CD4-positive, alpha-beta T cell treated with Interleukin-21 for 1 hour (primary cell): Measurements from ENCODE around the gene COL4A2.

Experiments used
- DNase-seq: peaks from one replicate; pipeline ENCODE4 v3.0.0-alpha.2; 2020

Gene COL4A2

DNA sequence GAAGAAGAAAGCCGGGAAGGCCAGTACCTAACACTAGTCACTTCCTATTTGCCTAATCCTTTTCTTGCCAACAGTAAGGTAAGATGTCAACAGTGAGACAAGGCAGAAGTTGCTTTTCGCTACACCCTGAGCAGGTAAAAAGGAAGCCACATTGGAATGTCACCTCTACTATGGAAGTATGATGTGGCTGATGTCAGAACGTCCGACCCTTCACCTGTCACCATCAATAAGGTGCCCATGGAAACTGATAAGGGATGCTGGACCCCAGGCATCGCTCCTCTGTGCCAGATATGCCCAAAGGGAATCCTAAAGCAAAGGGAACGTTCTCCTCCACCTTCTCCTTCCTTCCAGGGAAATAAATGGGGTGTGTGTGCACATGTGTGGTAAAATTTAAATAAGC, 34.4 kb upstream of the COL4A2 start:
- no peak for DNase-seq

DNA sequence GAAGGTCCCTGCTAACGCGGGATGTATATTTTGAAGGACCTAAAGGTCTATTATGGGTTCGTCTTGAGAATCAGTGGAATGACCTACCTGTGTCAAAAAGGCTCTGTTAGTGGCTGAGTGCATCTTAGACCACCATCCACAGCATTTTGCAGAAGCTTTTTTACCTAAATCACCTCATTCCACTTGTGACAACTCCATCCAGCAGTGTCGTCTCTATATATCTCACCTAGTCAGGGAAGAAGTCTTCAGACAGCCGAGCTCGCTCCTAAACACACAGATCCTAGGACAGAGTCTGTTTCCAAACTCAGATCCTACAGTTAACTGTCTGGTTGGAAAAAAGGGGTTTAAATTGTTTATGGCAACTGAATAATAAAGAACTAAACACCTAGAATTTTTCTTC, 33.8 kb upstream of the COL4A2 start:
- no peak for DNase-seq

DNA sequence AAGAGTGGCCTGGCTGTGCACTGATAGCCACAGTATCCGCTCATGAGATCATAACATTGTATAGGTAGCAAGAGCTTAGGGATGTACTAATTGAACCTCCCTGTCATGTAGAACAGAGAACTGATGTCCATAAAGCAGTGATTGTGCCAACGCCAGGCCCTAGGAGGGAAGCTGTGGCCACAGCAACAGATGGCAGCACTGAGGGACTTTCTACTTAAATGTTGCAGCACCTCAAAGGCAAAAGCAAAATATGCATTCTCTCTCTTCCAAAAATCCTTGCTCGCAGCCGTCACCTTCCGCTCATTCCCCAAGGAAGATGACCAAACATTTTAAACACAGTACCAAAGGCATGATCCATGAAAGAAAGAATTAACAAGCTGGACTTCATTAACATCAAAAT, 32.4 kb upstream of the COL4A2 start:
- no peak for DNase-seq

DNA sequence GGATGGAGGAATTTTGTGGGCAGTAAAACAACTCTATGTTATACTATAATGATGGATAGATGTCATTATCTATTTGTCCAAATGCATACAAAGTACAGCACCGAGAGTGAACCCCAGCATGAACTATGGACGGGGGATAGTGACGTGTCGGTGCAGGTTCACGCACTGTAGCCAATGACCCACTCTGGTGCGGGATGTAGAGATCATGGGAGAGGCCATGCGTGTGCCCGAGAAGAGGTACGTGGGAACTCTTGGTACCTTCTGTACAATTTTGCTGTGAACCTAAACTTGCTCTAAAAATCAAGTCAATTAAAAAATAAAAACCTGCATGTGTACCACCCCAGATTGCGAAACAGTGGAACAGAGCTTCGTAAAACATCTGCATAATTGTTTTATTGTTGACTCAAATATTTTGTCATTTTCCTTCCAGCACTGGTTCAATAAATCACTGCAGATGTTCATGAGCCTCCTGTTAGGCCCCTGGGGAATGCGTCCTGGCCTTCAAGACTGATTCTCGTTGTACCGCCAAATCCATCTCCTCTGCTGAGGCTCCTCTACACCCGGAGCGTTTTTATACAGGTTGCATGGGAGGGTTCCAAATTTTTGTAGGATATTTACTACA, 31.0 kb upstream of the COL4A2 start:
- no peak for DNase-seq

DNA sequence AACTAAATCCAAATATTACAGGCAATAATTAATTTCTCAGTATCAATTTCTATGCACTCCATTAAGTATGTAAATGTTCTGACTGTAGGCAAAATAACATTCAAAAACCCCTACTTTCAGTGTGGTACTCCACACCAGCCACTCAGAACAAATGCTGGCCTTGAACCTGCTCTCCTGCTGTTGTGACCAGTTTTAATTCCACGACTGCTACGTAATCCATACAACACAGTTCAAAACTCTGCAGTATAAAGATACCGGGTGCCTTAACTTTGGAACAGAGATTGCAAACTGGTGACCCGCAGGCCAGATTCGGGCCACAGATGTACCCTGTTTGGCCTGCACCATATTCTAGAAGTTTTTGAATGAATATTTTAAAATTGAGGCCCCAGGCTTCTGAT, 30.5 kb upstream of the COL4A2 start:
- DNase-seq: no peak

DNA sequence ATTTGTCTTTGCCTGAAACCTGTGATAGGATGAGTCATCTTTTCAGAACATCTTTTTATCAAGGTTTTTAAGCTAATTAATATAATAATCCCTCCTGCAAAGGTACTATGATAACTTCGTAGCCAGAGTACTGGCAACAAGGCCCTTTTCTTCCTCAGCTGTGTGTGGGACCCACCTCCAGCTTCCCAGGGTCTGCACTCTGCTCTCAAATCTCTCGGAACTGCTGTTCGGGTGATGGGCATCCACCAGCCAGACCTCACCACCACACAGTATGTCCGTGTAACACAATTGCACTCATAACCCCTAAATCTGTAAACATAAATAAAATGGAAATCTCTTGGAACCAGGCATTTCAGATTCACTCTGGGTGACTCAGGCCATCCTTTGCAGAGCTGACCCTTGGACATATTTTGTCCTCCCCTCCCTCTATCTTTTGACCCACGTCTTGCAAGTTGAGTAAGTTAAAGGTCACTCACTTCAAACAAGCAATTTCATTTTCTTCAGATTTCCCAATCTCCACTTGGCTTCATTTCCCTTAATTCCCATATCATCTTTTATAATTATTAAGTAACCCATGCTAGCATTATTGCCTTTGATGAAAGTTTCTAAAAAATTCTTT, 29.6 kb upstream of the COL4A2 start:
- no peak for DNase-seq

DNA sequence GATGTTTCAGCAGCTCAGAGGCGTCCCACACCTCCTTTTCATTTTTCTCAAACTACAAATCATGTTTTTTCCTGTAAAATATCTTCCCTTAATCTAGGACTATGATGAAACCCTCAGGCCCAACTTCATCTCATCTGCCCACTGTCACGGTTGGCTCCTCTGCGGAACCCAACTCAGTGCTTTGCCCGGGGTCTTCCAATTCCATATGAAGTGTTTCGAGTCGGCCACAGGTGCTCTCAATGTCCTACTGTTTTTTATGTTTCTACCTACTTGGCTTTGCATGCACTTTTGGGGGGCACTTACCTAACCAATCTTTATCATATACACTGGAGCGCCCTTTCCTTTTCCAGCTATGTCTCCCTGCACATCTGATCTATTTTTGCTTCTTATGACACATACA, 28.2 kb upstream of the COL4A2 start:
- no peak for DNase-seq

DNA sequence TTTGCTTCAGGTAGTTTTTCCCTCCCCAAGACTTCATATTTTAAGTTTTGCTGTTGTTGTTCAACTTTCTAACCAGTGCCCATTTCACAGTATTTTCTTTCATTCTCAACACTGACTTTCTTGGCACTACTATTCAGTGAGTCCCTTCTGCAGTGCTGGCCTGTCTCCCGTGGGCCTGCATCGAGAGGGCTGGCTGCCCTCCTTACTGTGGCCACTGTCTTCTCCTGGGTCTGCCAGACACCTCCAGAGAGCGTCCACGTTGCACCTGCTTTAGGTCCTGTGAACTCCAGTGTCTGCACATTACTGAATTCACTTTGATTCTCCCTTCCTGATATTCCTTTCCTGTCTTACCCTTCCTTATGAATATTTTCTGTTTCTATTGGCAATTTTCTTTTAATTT, 27.4 kb upstream of the COL4A2 start:
- DNase-seq: no peak

DNA sequence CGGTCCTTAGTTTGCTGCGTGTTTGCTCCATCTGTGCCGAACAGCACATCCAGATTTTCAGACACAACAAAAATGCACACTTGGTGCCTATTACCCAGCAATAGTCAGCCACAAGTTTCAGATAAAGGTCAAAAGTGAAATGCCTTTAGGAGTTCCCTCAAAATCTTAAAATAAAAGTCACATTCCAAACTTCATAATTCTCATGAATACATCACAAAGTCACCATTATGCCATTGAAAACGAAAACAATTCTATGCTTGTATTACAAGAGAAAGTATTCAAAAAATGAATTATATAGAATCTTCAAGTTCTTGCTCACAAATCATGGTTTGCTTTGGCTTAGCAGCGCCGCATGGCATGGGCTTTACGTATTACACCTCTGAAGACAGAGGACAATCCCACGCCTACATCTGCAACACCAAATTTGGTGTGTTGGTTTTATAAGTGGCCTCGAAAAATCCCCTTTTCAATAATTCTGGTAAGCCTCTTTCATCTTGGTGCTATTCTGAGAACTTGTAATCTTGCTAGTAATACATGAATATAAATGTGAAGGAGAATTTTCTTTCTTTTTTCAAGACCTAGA, 26.8 kb upstream of the COL4A2 start:
- DNase-seq: no peak

DNA sequence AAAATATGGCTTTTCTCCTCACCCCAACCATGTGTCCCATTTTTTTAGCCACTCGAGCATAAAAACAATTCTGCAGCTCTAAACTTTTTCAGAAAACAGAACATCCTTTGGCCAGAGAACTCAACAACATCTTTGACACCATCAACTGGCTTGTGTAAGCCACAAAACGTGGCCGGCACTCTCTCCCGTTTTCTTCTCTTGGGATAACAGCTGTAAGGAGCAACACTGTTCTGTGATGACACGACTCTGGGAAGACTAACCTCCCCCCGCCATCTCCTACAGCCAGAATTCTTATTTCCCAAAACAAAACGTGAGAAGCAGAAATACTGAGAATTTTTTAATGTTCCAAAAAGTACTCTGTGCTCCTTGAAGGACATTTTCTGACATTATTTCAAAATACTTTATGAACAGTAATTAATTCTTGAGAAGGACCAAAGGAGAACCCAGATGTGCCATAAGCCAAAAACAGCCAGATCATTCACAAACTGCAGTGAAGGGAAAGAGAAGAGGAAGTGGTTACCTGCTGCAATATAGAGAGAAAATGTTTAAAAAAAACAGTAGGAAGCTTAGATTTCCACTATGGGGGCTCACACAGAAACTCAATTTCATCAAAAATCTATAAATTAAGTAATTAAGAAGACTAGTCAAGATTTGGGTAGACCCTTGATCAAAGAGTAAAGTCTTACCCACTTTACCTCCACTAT, 25.9 kb upstream of the COL4A2 start:
- no peak for DNase-seq

DNA sequence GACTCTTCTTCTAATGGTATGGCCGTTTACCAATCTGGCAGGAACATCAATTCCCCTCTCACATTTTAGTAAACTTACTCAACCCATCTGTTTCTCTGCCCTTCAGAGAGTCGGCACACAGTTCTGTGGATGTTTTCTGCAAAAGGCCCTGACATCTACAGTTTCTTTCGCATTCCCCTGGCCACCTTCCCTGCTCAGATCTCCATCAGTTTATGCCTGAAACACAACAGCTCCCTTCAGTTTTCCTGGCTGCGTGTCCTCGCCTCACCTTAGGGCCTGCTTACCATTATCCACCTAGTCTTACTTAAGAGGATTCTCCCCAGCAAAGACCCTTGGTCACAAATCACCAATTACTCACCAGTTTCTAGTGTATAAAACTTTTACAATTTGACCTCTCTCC, 25.3 kb upstream of the COL4A2 start:
- DNase-seq: no peak

DNA sequence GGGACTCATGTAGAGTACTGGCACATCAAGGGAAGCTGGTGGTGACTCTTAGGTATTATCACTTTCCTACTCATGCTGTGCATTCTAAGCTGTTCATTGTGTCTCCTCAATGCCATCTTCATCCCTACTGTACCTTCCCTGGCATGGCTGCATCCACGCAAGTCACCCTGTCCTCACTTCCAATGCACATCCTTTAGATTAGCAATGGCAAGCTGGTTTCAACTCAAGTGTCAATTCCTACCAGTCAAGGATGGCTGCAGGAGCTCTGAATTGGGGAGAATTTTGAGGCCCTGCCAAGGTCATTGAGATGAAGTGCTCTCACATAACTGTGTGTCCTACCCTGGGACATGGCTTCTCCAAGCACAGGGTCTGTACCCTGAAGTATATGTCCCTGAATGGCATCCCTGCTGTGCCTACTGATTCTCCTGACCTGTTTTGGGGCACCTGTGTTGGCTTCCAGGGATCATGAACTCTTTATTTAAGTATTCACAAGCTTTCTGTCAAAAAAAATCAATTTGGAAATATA, 24.7 kb upstream of the COL4A2 start:
- no peak for DNase-seq

DNA sequence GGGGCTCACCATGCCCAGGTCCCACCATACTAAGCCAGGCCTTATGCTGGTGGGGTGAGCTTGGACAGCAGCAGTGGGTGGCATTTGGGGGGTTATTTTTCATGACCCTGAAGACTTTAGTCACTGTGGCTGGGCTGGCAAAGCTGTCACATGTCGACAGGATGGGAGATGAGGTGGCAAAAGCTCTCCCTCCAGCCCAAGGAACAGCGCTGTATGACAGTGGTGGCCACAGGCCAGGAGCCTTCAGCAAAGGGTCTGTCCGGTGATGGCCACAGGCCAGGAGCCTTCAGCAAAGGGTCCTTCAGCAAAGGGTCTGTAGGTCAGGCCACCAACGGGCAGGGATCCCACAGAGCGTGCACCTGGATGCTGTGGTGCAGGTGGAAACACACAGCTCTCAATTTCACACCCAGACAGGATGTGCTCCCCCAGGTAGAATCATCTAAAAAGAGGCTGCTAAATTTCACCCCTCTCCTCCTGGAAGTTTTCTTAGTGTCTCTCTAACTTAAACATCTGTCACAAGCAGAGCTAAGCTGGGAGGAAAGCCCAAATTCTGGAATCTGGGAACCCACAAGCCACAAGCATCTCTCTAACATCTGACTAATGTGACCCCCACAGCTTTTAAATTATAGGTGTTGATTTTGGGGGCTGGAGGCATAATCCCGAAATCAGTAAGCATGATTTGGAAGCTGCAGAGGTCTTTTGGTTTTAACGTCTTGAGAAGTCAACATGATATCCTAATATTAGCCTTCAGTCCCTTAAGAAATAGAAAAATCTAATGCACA, 23.2 kb upstream of the COL4A2 start:
- no peak for DNase-seq

DNA sequence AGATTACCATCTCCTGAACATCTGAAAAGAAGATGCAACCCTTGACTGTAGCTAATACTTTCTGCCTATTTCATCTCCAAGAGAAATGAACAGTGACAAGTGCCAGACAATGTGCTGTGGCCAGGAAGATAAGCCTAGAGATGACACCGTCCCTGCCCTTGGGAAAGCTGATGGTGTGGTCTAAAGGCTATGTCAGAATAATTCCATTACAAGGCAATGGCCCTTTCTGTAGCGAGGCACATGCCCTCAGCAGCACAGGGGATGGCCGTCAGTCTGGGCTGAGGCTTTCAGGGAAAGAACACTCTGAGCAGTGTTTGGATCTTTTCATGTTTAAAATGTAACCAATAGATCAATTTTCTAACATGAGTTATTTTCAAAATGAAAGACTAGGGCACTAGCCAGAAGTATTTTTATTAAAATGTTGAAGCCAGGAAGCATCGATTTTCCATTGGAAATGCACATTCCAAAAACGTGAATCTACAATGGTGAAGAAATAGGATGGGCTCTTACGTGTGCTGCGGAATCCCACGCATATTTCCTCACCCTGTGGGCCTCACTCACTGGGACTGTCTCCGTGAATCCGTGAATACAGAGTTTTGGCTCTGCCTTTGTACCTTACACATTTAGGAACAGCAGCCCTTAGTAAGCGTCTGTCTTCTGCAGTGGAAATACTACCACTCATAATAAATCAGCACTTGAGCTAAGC, 22.2 kb upstream of the COL4A2 start:
- DNase-seq: no peak

DNA sequence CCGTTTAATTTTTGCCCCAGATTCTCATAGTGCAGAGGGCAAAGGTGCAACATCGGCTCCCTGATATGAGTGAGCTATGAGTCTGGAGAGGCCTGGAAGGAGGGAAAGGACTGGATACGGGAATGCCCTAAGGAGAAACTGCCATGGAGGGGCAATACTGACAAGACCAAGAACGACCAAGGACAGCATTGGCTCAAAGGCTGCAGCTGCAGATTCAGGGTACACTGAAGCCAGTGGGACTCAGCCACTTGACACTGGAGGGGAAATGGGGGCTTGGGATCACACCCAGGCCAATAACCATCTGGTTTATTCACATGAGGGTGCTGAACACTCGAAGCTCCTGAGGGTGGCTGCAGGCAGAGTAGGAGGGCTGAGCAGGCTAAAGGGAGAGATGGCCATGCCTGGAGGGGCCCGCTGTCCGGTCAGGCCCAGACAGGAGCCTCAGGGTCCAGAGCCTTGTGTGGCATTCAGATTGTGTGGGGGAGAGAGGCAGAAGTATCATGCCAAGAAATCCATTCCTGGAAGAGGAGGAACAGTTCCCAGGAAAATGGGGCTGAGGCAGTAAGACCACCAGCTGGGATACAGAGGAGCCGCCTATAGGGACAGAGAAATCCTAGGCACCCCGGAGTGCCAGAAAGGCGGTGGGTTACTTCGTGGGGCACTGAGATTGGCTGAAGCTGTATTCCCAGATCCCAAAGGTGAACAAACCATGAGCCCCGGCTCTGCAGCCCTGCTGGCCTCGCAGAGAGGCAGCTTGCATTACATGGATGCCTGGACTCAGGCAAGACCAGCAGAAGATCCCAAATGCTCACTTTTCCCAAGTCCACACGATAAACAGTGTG, 20.9 kb upstream of the COL4A2 start:
- no peak for DNase-seq

DNA sequence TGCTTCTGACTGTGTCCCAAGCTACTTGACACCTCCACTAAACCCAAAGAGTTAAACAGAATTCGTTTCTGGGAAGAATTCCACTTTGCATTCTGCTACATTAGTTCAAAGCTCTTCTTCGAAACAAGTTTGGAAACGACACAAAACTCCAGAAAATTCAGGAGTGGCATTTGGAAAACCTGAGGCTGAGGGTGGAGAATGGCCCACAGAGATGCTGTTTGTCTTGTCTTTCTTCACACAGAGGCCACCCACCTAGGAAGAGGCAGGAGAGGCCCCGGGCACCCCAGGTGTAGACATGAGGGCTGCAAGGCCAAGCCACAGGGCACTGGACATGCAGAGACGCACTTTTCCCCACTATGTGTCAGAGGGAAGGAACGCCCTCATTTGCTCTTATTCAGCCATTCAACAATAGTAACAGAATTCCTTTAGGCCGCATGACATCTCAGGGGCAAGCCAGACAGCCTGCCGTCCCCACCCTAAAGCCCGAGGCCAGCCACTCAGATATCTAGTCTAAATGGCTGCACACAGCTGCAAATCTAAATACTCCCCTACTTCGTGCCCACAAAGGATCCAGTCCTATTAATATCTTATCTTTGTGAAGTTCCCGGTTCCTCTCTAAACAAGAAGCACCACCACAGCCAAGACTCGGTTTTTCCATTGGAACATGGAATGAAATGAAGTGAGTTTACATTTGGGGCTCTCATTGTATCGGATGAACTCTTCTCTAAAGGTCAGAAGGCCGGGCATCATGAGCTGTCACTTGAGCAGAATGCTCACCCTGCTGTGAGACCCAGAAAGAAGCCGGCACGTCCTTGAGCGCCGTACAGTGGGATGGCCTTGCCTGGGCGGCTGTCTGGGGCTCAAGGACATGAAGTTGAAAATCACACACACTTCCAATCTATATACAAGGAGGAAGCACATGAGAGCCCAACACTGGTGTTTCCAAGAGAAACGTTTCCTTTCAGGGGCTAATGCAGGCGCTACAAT, 20.0 kb upstream of the COL4A2 start:
- no peak for DNase-seq

DNA sequence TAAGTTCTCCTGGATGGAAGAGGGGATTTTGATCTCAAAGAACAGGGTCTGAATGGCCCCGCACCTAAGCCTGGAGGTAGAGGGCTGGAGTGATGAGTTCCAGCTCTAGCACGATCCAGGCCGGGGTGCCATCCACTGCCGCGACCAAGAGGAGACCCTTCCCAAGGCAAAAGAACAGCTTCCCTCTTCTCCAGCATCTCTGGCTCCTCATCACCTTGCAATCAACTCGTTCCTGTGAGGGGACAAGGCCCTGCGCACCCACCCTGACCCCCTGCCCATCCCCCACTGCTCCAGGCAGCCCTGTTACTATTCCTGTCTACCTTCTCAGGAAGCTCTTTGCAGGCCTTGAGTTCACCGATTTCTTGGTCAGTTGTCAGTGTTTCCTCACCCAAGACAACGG, 17.9 kb upstream of the COL4A2 start:
- DNase-seq: no peak

DNA sequence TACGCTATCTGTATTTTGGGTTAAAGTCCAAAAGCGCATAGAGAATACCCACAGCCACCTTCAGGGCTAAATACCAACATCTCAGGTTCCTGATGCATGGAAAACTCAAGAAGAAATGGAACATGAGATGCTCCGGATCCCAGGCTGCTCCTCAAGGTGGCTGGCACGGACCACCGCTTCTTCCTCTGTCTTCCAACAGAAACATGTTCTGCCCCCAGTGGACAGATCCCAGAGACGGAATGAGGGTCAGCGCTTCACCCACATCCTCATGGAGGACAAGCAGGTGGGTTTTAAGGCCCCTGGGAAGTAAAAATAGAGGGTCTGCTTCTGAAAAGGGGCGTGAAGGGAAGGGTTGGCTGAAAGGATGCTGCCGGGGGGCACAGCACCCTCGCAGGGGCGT, 17.4 kb upstream of the COL4A2 start:
- no peak for DNase-seq

DNA sequence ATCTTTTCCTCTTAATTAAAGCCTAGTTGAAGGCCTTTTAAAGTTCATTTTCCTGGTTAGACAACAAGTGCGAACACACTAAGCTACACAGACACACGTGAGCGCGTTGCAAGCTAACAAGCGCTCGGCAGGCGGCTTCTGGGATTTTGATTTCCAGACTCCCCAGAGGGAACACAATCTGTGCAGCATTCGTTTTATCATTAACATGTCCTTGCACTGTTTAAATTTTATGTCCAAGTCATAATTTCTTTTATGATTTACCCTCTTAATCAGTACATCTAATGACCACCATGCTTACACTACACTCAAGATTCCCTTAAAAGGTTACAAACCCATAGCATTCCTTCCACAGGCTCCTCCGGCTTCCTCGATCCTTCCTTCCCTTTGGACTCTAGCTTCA, 16.9 kb upstream of the COL4A2 start:
- no peak for DNase-seq

DNA sequence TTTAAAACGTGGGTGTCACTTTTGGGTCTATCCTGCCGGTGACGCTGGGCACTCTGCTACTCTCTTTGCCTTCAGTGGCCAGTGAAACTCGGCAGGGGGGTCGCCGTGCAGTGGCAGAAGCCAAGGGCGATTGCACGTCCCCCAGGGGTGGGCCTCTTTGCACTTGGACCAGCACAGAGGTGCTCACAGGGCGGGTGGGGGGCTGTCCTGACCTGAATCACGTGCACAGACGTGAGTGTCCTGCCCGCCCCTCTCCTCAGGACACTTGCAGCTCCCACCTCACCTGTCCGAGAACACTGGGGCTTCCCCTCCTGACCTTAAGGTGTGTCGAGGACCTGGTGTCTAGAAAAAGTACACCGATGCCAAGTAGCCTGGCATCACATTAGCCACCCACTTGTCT, 16.3 kb upstream of the COL4A2 start:
- no peak for DNase-seq
